Glutamatergic neuron (in vitro differentiated cells): ENCODE results near the gene EIF1AD. TPM values are rescaled to one million over a fixed set of nuclear protein-coding genes. Genes with fewer than 3 reads are reported as not detected.

Source experiments
- DNase-seq: peaks from one replicate; pipeline ENCODE4 v3.0.0; 2022
- H3K27ac Mint-ChIP-seq: one replicate; pipeline ENCODE4 v1.8.0; 2020; ENCODE audit warnings: mild to moderate bottlenecking, mixed read lengths, inconsistent platforms; ENCODE audit not compliant: unreplicated experiment
- H3K27me3 Mint-ChIP-seq: one replicate; pipeline ENCODE4 v1.8.0; 2020; ENCODE audit warnings: mild to moderate bottlenecking, moderate library complexity, mixed read lengths, inconsistent platforms; ENCODE audit not compliant: unreplicated experiment
- H3K36me3 Mint-ChIP-seq: one replicate; pipeline ENCODE4 v1.8.0; 2020; ENCODE audit warnings: mild to moderate bottlenecking, mixed read lengths, inconsistent platforms; ENCODE audit not compliant: unreplicated experiment
- H3K4me1 Mint-ChIP-seq: one replicate; pipeline ENCODE4 v1.8.0; 2020; ENCODE audit warnings: mild to moderate bottlenecking, low read depth, mixed read lengths, inconsistent platforms; ENCODE audit not compliant: unreplicated experiment
- H3K4me3 Mint-ChIP-seq: one replicate; pipeline ENCODE4 v1.8.0; 2020; ENCODE audit warnings: mild to moderate bottlenecking, mixed read lengths, inconsistent platforms; ENCODE audit not compliant: unreplicated experiment
- H3K9me3 Mint-ChIP-seq: one replicate; pipeline ENCODE4 v1.8.0; 2020; ENCODE audit warnings: mild to moderate bottlenecking, moderate library complexity, mixed read lengths, inconsistent platforms; ENCODE audit not compliant: unreplicated experiment
- total RNA-seq: library from RNA; stranded (reverse); fragmentation: NEBNext Ultra II Directional; extraction: Animal tissue kit (Norgen Biotek cat#: 25700); gene quantifications from one replicate; pipeline ENCODE4 v1.2.1, GENCODE V29; 2021; ENCODE audit not compliant: unreplicated experiment
- TF ChIP-seq, protein P1 (sequence below): fragments of 200-600 bp; sonication (generic); IDR thresholded peaks from one replicate; pipeline ENCODE4 v1.5.0; 2021; ENCODE audit not compliant: partially characterized antibody, unreplicated experiment

The EIF1AD gene
- total RNA-seq, 1 donor from 2014 or later = 37.6 TPM

DNA sequence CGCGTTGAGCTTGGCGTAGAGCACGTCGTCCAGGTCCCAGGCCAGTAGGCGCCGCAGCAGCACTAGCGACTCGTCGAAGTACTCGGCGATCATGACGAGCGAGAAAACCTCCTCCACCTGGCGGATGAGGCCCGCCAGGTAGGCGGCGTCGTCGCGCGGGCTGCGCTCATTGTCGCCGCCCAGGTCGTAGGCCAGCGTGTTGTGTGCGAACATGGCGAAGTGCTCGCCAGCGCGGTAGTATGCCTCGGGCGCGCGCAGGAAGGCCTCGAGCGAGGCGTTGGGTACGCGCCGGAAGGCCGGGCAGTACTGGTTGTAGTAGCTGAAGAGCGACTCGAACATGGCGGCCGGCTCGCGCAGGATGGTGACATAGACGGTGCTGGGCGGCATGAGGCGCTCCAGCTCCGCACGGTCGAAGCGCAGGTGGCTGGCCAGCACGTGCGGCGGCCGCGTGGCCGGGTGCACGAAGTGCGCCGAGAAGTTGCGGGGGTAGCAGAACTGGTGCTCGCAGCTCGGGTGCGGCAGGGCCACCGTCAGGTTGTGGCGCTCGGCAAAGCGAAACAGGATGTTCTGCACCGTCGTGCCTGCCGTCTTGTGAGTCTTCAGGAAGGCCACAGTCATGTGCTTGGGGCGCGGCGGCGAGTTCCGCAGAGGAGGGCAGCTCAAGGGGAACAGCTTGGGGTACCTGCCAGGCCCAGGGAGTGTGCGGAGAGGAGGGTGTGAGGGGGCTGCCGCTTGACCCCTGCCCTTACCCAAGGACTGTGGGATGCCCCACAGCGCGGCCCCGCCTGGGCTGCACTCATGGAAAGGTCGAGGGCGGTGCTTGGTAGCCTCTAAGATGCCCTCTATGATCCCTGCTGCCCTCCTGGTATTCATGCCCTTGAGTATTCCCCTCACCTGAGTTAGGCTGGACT is 41.3 kb upstream of the EIF1AD start:
- no peak overlapping the region for H3K27ac Mint-ChIP-seq
- DNase-seq = no peak
- H3K4me1 Mint-ChIP-seq = peaks cover 4% of the 10 kb centered on the region
- TF ChIP-seq, protein P1, sequence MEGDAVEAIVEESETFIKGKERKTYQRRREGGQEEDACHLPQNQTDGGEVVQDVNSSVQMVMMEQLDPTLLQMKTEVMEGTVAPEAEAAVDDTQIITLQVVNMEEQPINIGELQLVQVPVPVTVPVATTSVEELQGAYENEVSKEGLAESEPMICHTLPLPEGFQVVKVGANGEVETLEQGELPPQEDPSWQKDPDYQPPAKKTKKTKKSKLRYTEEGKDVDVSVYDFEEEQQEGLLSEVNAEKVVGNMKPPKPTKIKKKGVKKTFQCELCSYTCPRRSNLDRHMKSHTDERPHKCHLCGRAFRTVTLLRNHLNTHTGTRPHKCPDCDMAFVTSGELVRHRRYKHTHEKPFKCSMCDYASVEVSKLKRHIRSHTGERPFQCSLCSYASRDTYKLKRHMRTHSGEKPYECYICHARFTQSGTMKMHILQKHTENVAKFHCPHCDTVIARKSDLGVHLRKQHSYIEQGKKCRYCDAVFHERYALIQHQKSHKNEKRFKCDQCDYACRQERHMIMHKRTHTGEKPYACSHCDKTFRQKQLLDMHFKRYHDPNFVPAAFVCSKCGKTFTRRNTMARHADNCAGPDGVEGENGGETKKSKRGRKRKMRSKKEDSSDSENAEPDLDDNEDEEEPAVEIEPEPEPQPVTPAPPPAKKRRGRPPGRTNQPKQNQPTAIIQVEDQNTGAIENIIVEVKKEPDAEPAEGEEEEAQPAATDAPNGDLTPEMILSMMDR = no peak
- no peaks in the 10 kb centered on the region for H3K36me3 Mint-ChIP-seq
- no peak overlapping the region for H3K4me3 Mint-ChIP-seq
- peaks cover 3% of the 10 kb centered on the region for H3K27me3 Mint-ChIP-seq
- H3K9me3 Mint-ChIP-seq = peaks cover 2% of the 10 kb centered on the region

DNA sequence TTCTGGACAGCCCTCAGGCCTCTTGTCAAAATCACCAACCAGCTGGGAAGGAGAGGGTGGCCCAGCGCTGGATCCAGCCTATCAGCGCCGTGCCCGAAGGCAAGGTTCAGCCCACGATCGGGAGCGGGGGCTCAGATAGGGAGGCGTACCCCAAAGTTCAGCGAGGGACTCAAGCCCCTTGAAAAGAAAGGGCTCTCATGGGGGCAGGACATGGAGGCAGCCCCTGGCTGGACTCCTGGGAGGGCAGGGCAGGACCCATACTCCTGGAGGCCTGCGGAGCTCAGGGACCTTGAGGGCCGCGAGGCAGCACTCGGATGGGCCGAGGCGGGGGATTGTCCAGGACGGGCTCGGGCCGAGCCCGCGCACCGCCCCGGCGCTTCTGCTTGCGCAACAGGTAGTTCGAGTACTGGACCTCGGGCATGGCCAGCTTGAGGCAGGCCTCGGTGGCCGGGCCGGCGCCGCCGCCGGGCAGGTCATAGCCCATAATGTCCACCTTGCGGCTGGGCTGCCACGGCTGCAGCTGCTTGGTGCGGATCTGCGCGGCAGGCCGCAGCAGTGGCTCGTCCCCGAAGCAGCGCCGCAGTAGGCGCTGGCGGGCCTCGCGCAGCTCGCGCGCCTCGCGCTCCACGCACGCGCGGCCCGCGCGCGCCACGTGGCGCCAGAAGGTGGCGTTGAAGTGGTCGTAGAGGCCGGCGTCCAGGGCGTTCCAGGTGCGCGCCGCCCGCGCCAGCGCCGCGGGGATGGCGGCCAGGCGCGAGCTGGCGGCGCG is 40.5 kb upstream of the EIF1AD start:
- Mint-ChIP-seq H3K36me3 (no peaks in the 10 kb centered on the region), H3K27ac (no peak overlapping the region), H3K27me3 (peaks cover 3% of the 10 kb centered on the region), H3K4me3 (no peak overlapping the region), H3K9me3 (peaks cover 2% of the 10 kb centered on the region), H3K4me1 (no peaks in the 10 kb centered on the region)
- DNase-seq = no peak
- TF ChIP-seq, protein P1 = no peak

DNA sequence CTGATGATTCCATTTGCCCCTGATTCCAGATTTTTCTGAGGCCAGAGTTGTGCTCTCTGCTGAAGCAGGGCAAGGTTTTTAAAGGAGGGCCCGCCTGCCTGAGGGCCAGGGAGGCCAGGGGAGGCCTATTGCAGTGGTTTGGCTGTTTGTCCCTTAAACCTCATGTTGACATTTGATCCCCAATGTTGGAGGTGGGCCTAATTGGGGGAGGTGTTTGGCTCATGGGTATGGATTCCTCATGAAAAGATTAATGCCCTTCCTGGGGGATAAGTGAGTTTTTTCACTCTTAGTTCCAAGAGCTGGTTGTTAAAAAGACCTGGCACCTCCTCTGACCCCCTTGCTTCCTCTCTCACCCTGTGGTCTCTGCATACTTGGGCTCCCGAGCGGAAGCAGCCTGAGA is 37.8 kb upstream of the EIF1AD start:
- Mint-ChIP-seq H3K27ac (no peak overlapping the region), H3K4me1 (no peaks in the 10 kb centered on the region), H3K27me3 (peaks cover 1% of the 10 kb centered on the region), H3K4me3 (no peak overlapping the region), H3K9me3 (peaks cover 2% of the 10 kb centered on the region), H3K36me3 (no peaks in the 10 kb centered on the region)
- DNase-seq = no peak
- TF ChIP-seq, protein P1 = no peak

DNA sequence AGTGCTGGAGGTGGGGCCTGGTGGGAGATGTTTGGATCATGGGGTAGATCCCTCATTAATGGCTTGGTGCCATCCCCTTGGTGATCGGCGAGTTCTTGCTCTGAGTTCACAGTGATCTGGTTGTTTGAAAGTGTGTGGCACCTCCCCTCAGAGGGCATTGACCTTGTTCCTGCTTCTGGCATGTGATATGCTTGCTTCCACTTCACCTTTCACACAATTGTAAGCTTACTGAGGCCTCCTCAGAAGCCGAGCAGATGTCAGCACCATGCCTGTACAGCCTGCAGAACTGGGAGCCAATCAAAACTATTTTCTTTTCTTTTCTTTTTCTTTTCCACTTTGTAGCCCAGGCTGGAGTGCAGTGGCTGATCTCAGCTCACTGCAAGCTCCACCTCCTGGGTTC is 35.4 kb upstream of the EIF1AD start:
- Mint-ChIP-seq H3K36me3 (no peaks in the 10 kb centered on the region), H3K4me3 (no peak overlapping the region), H3K27me3 (no peaks in the 10 kb centered on the region), H3K4me1 (no peaks in the 10 kb centered on the region), H3K27ac (no peak overlapping the region), H3K9me3 (peaks cover 2% of the 10 kb centered on the region)
- no peak for DNase-seq
- TF ChIP-seq, protein P1 = no peak

DNA sequence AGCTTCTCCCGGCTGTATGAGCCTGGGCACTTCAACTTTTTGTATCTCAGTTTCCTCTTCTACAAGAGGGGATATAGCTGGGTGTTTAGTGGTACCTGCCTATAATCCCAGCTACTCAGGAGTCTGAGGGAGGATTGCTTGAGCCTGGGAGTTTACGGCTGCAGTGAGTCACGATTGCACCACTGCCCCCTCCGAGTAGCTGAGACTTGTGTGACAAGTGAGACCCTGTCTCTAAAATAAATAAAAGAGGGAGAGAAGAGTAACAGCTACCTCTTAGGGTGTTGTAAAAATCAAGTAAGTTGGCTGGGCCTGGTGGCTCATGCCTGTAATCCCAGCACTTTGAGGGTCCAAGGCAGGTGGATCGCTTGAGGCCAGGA is 34.4 kb upstream of the EIF1AD start:
- Mint-ChIP-seq H3K27me3 (no peaks in the 10 kb centered on the region), H3K4me3 (no peak overlapping the region), H3K4me1 (no peaks in the 10 kb centered on the region), H3K9me3 (no peaks in the 10 kb centered on the region), H3K27ac (no peak overlapping the region), H3K36me3 (no peaks in the 10 kb centered on the region)
- no peak for DNase-seq
- TF ChIP-seq, protein P1 = no peak
